ENCODE results near the gene SCAI. TPM values are rescaled to one million over a fixed set of nuclear protein-coding genes. Genes with fewer than 3 reads are reported as not detected.

The SCAI gene
- total and polyA plus RNA-seq, 2 donors (not counting 1 experiment from before 2014, with no cell fraction given): 5.4 to 9.7 TPM

- peaks cover 2% of the 10 kb centered on the region for H3K36me3 ChIP-seq (ENCODE audit: control insufficient read depth, insufficient read depth, low read length)
- no peak for TF ChIP-seq EZH2 (IDR thresholded peaks at IDR 0.05; ENCODE audit: low read length, missing control alignments)
- no peak for TF ChIP-seq CTCF (conservative IDR thresholded peaks at IDR 0.05 in 1 of 2, IDR thresholded peaks at IDR 0.05 in 1 of 2; ENCODE audit: low read depth in 1 of 2, low read length in 2 of 2)
Observed at GRCh38 chr9:125151730-125152129, 8.4 kb upstream of the SCAI start.

GRCh38 chr9:125150349-125151245, 7.3 kb upstream of the SCAI start:
- Histone ChIP-seq H3K4me2 (ENCODE audit: extremely low read depth, insufficient read depth, low read length) (no peak overlapping the region), H4K20me1 (ENCODE audit: control insufficient read depth, extremely low read depth, insufficient read depth, low read length) (no peaks in the 10 kb centered on the region), H3K9me3 (ENCODE audit: control insufficient read depth, insufficient read depth, low read depth, low read length) (no peaks in the 10 kb centered on the region), H3K36me3 (ENCODE audit: control insufficient read depth, insufficient read depth, low read length) (peaks cover 2% of the 10 kb centered on the region), H3K9ac (ENCODE audit: insufficient read depth, low read length) (no peak overlapping the region), H3K27ac (ENCODE audit: insufficient read depth, low read length) (no peak overlapping the region), H3K79me2 (ENCODE audit: control insufficient read depth, insufficient read depth, low read length) (no peaks in the 10 kb centered on the region), H3K4me3 (replicated peaks in 1 of 4; ENCODE audit: control extremely low read depth in 1 of 4, insufficient read depth in 1 of 4, low read depth in 3 of 4, low read length in 4 of 4) (no peak overlapping the region), H3K4me1 (ENCODE audit: control insufficient read depth, extremely low read depth, insufficient read depth, low read length) (peaks cover 7% of the 10 kb centered on the region), H2AFZ (ENCODE audit: low read length) (no peak overlapping the region), H3K27me3 (ENCODE audit: control insufficient read depth, insufficient read depth, low read length) (no peaks in the 10 kb centered on the region)
- TF ChIP-seq CTCF (conservative IDR thresholded peaks at IDR 0.05 in 1 of 2, IDR thresholded peaks at IDR 0.05 in 1 of 2; ENCODE audit: low read depth in 1 of 2, low read length in 2 of 2) (no peak), EZH2 (IDR thresholded peaks at IDR 0.05; ENCODE audit: low read length, missing control alignments) (no peak)
- DNase-seq (ENCODE audit: low read depth in 2 of 2): no peak

More at GRCh38 chr9:125151730-125152129, 8.4 kb upstream of the SCAI start:
- Histone ChIP-seq H3K9me3 (ENCODE audit: control insufficient read depth, insufficient read depth, low read depth, low read length) (no peaks in the 10 kb centered on the region), H3K27me3 (ENCODE audit: control insufficient read depth, insufficient read depth, low read length) (no peaks in the 10 kb centered on the region), H3K9ac (ENCODE audit: insufficient read depth, low read length) (no peak overlapping the region), H3K4me1 (ENCODE audit: control insufficient read depth, extremely low read depth, insufficient read depth, low read length) (peaks cover 6% of the 10 kb centered on the region), H3K4me2 (ENCODE audit: extremely low read depth, insufficient read depth, low read length) (no peak overlapping the region), H3K27ac (ENCODE audit: insufficient read depth, low read length) (no peak overlapping the region), H4K20me1 (ENCODE audit: control insufficient read depth, extremely low read depth, insufficient read depth, low read length) (no peaks in the 10 kb centered on the region), H2AFZ (ENCODE audit: low read length) (no peak overlapping the region), H3K4me3 (replicated peaks in 1 of 4; ENCODE audit: control extremely low read depth in 1 of 4, insufficient read depth in 1 of 4, low read depth in 3 of 4, low read length in 4 of 4) (no peak overlapping the region), H3K79me2 (ENCODE audit: control insufficient read depth, insufficient read depth, low read length) (no peaks in the 10 kb centered on the region)
- DNase-seq (ENCODE audit: low read depth in 2 of 2): no peak

GRCh38 chr9:125147401-125147951, 4.1 kb upstream of the SCAI start:
- Histone ChIP-seq H3K4me1 (ENCODE audit: control insufficient read depth, extremely low read depth, insufficient read depth, low read length) (peaks cover 7% of the 10 kb centered on the region), H3K4me2 (ENCODE audit: extremely low read depth, insufficient read depth, low read length) (no peak overlapping the region), H3K79me2 (ENCODE audit: control insufficient read depth, insufficient read depth, low read length) (peaks cover under 1% of the 10 kb centered on the region), H3K9me3 (ENCODE audit: control insufficient read depth, insufficient read depth, low read depth, low read length) (no peaks in the 10 kb centered on the region), H3K27me3 (ENCODE audit: control insufficient read depth, insufficient read depth, low read length) (no peaks in the 10 kb centered on the region), H3K4me3 (replicated peaks in 1 of 4; ENCODE audit: control extremely low read depth in 1 of 4, insufficient read depth in 1 of 4, low read depth in 3 of 4, low read length in 4 of 4) (no peak overlapping the region), H2AFZ (ENCODE audit: low read length) (no peak overlapping the region), H3K9ac (ENCODE audit: insufficient read depth, low read length) (no peak overlapping the region), H3K36me3 (ENCODE audit: control insufficient read depth, insufficient read depth, low read length) (peaks cover 2% of the 10 kb centered on the region), H4K20me1 (ENCODE audit: control insufficient read depth, extremely low read depth, insufficient read depth, low read length) (no peaks in the 10 kb centered on the region), H3K27ac (ENCODE audit: insufficient read depth, low read length) (no peak overlapping the region)
- TF ChIP-seq CTCF (conservative IDR thresholded peaks at IDR 0.05 in 1 of 2, IDR thresholded peaks at IDR 0.05 in 1 of 2; ENCODE audit: low read depth in 1 of 2, low read length in 2 of 2) (no peak), EZH2 (IDR thresholded peaks at IDR 0.05; ENCODE audit: low read length, missing control alignments) (no peak)
- no peak for DNase-seq (ENCODE audit: low read depth in 2 of 2)
